Measurements from ENCODE around the gene REP15. TPM values are rescaled to one million over a fixed set of nuclear protein-coding genes. Genes with fewer than 3 reads are reported as not detected.

REP15 gene
- total RNA-seq, 1 experiment from 2014 or later = 1.9 TPM

GRCh38 chr12:27667540-27667939 lies 28.7 kb upstream of the REP15 start:
- no peaks in the 10 kb centered on the region for H3K27me3 ChIP-seq (ENCODE audit: control insufficient read depth, insufficient read depth, low read length)
- ATAC-seq = no peak
- H3K4me3 ChIP-seq (ENCODE audit: low read depth in 2 of 2, low read length in 2 of 2) = no peak overlapping the region
- H3K4me1 ChIP-seq (ENCODE audit: control insufficient read depth, insufficient read depth, low read length) = no peaks in the 10 kb centered on the region
- ChIA-PET POLR2A (no interaction called here), CTCF (no interaction called here)
- BruUV-seq (replicated peaks) = no TSS peak
- no peak for DNase-seq (ENCODE audit: low read depth, low spot score)
- H3K36me3 ChIP-seq (ENCODE audit: control insufficient read depth, insufficient read depth, low read length) = peaks cover 5% of the 10 kb centered on the region; the same call in 1 of the 2 replicates
- intact Hi-C loops (cut with micrococcal nuclease; ENCODE audit: unreplicated experiment) = no loop called here
- H3K27ac ChIP-seq (ENCODE audit: low read length) = no peak overlapping the region
- TF ChIP-seq POLR2AphosphoS5 (IDR thresholded peaks at IDR 0.05; ENCODE audit: low read depth, low read length) (no peak), SIN3A (IDR thresholded peaks at IDR 0.05; ENCODE audit: borderline replicate concordance, insufficient read depth, low read depth, low read length) (no peak), CTCF (IDR thresholded peaks at IDR 0.05) (no peak), TCF7L2 (IDR thresholded peaks at IDR 0.05; ENCODE audit: low read depth, low read length) (no peak)
- TF ChIP-seq, protein P1, sequence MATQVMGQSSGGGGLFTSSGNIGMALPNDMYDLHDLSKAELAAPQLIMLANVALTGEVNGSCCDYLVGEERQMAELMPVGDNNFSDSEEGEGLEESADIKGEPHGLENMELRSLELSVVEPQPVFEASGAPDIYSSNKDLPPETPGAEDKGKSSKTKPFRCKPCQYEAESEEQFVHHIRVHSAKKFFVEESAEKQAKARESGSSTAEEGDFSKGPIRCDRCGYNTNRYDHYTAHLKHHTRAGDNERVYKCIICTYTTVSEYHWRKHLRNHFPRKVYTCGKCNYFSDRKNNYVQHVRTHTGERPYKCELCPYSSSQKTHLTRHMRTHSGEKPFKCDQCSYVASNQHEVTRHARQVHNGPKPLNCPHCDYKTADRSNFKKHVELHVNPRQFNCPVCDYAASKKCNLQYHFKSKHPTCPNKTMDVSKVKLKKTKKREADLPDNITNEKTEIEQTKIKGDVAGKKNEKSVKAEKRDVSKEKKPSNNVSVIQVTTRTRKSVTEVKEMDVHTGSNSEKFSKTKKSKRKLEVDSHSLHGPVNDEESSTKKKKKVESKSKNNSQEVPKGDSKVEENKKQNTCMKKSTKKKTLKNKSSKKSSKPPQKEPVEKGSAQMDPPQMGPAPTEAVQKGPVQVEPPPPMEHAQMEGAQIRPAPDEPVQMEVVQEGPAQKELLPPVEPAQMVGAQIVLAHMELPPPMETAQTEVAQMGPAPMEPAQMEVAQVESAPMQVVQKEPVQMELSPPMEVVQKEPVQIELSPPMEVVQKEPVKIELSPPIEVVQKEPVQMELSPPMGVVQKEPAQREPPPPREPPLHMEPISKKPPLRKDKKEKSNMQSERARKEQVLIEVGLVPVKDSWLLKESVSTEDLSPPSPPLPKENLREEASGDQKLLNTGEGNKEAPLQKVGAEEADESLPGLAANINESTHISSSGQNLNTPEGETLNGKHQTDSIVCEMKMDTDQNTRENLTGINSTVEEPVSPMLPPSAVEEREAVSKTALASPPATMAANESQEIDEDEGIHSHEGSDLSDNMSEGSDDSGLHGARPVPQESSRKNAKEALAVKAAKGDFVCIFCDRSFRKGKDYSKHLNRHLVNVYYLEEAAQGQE (IDR thresholded peaks at IDR 0.05; ENCODE audit: insufficient read depth in 1 of 2, low read depth in 2 of 2, low read length in 1 of 2) = no peak
- H3K9me3 ChIP-seq (ENCODE audit: control insufficient read depth, insufficient read depth, low read depth, low read length) = no peaks in the 10 kb centered on the region
- in situ Hi-C loops (cut with HindIII; ENCODE audit: low pct_unique_long_range_greater_than_20kb, low sequenced_read_pairs) = no loop called here

- Histone ChIP-seq H3K27ac (ENCODE audit: low read length) (no peak overlapping the region), H3K27me3 (ENCODE audit: control insufficient read depth, insufficient read depth, low read length) (no peaks in the 10 kb centered on the region), H3K9me3 (ENCODE audit: control insufficient read depth, insufficient read depth, low read depth, low read length) (no peaks in the 10 kb centered on the region), H3K4me1 (ENCODE audit: control insufficient read depth, insufficient read depth, low read length) (no peaks in the 10 kb centered on the region), H3K4me3 (ENCODE audit: low read depth in 2 of 2, low read length in 2 of 2) (no peak overlapping the region), H3K36me3 (ENCODE audit: control insufficient read depth, insufficient read depth, low read length) (peaks cover 3% of the 10 kb centered on the region; the same call in 1 of the 2 replicates)
- TF ChIP-seq SIN3A (IDR thresholded peaks at IDR 0.05; ENCODE audit: borderline replicate concordance, insufficient read depth, low read depth, low read length) (no peak), TCF7L2 (IDR thresholded peaks at IDR 0.05; ENCODE audit: low read depth, low read length) (no peak), POLR2AphosphoS5 (IDR thresholded peaks at IDR 0.05; ENCODE audit: low read depth, low read length) (no peak), CTCF (IDR thresholded peaks at IDR 0.05) (no peak)
- TF ChIP-seq, protein P1 (IDR thresholded peaks at IDR 0.05; ENCODE audit: insufficient read depth in 1 of 2, low read depth in 2 of 2, low read length in 1 of 2) = no peak
- POLR2A ChIA-PET = no interaction called here
- CTCF ChIA-PET = no interaction called here
- ATAC-seq = no peak
- intact Hi-C loops (cut with micrococcal nuclease; ENCODE audit: unreplicated experiment) = no loop called here
- BruUV-seq (replicated peaks) = no TSS peak
- DNase-seq (ENCODE audit: low read depth, low spot score) = no peak
- in situ Hi-C loops (cut with HindIII; ENCODE audit: low pct_unique_long_range_greater_than_20kb, low sequenced_read_pairs) = no loop called here
Observed at GRCh38 chr12:27672051-27672450, 24.2 kb upstream of the REP15 start.

Measured in Panc1 (cell line).